Activated naive CD4-positive, alpha-beta T cell treated with anti-CD3 and anti-CD28 coated beads for 36 hours (primary cell): Measurements from ENCODE around the gene TMEM109. TPM values are rescaled to one million over a fixed set of nuclear protein-coding genes. Genes with fewer than 3 reads are reported as not detected.

Experiments
- CTCF ChIA-PET: fragments of 350-600 bp; sonication (Branson Sonifier 250); formaldehyde crosslinking; loops from one replicate; lab custom pipeline; 2021; ENCODE audit warnings: antibody characterized with exemption; lab: Charles Lee
- DNase-seq: peaks from one replicate; pipeline ENCODE4 v3.0.0-alpha.2; 2020
- H3K27ac Mint-ChIP-seq: one replicate; pipeline ENCODE4 v1.8.0; 2021; ENCODE audit warnings: mild to moderate bottlenecking, mixed read lengths
- H3K27me3 Mint-ChIP-seq: one replicate; pipeline ENCODE4 v1.8.0; 2021; ENCODE audit warnings: low read depth, mixed read lengths
- H3K36me3 Mint-ChIP-seq: one replicate; pipeline ENCODE4 v1.8.0; 2021; ENCODE audit warnings: low read depth, mixed read lengths
- H3K4me1 Mint-ChIP-seq: one replicate; pipeline ENCODE4 v1.8.0; 2021; ENCODE audit warnings: low read depth, mixed read lengths
- H3K4me3 Mint-ChIP-seq: one replicate; pipeline ENCODE4 v1.8.0; 2021; ENCODE audit warnings: mild to moderate bottlenecking, moderate library complexity, mixed read lengths
- H3K9me3 Mint-ChIP-seq: one replicate; pipeline ENCODE4 v1.8.0; 2021; ENCODE audit warnings: mixed read lengths
- intact Hi-C: fragments of 100-400 bp; cut with micrococcal nuclease; formaldehyde crosslinking; loops from one replicate; pipeline ENCODE4 v1.15.1; 2023
- total RNA-seq, 2 experiments: library from RNA; stranded (reverse); gene quantifications; one replicate each; pipeline ENCODE4 v1.2.3, GENCODE V29; 2021

The TMEM109 gene
- total RNA-seq, 2 experiments from 2014 or later, result 94.0 to 103 TPM

- CTCF ChIA-PET, result interaction anchor here (0.6 to 2.5 kb wide), 14 partner anchors 12 to 125 kb away, joined by 3 to 49 read pairs (median 6); no protein-coding TSS in a partner anchor
- no peak overlapping the region for H3K4me3 Mint-ChIP-seq
- no peak overlapping the region for H3K27ac Mint-ChIP-seq
- peak; percentile 61 for DNase-seq
- H3K9me3 Mint-ChIP-seq, result no peaks in the 10 kb centered on the region
- H3K36me3 Mint-ChIP-seq, result peaks cover 41% of the 10 kb centered on the region
- H3K27me3 Mint-ChIP-seq, result no peaks in the 10 kb centered on the region
- H3K4me1 Mint-ChIP-seq, result peaks cover 2% of the 10 kb centered on the region
- intact Hi-C loops, result loop anchor here (1.0 kb wide), 2 partner anchors 43 to 56 kb away; no protein-coding TSS in a partner anchor
Observed at GRCh38 chr11:60887556-60887955, 26.4 kb upstream of the TMEM109 start.

- DNase-seq, result no peak
- CTCF ChIA-PET, result interaction anchor here (0.7 to 2.5 kb wide), 5 partner anchors 9 to 60 kb away, joined by 3 to 9 read pairs (median 3); no protein-coding TSS in a partner anchor
- no peaks in the 10 kb centered on the region for H3K4me1 Mint-ChIP-seq
- peaks cover 37% of the 10 kb centered on the region for H3K36me3 Mint-ChIP-seq
- H3K27ac Mint-ChIP-seq, result no peak overlapping the region
- intact Hi-C loops, result no loop called here
- H3K9me3 Mint-ChIP-seq, result no peaks in the 10 kb centered on the region
- H3K27me3 Mint-ChIP-seq, result no peaks in the 10 kb centered on the region
- no peak overlapping the region for H3K4me3 Mint-ChIP-seq
Observed at GRCh38 chr11:60889869-60890311, 24.1 kb upstream of the TMEM109 start.

- no peaks in the 10 kb centered on the region for H3K27me3 Mint-ChIP-seq
- no peaks in the 10 kb centered on the region for H3K9me3 Mint-ChIP-seq
- no peak for DNase-seq
- CTCF ChIA-PET, result interaction anchor here (1.6 to 2.0 kb wide), 2 partner anchors 8 to 14 kb away, joined by 3 to 9 read pairs; no protein-coding TSS in a partner anchor
- H3K4me1 Mint-ChIP-seq, result no peaks in the 10 kb centered on the region
- H3K27ac Mint-ChIP-seq, result no peak overlapping the region
- intact Hi-C loops, result no loop called here
- no peak overlapping the region for H3K4me3 Mint-ChIP-seq
- peaks cover 40% of the 10 kb centered on the region for H3K36me3 Mint-ChIP-seq
Observed at GRCh38 chr11:60890696-60891095, 23.3 kb upstream of the TMEM109 start.

- Mint-ChIP-seq H3K4me3 (no peak overlapping the region), H3K27ac (peak overlapping the region; percentile 61), H3K9me3 (no peaks in the 10 kb centered on the region), H3K27me3 (no peaks in the 10 kb centered on the region), H3K36me3 (peaks cover 43% of the 10 kb centered on the region), H3K4me1 (peaks cover under 1% of the 10 kb centered on the region)
- CTCF ChIA-PET, result interaction anchor here (1.2 to 1.6 kb wide), 2 partner anchors 14 to 60 kb away, joined by 3 read pairs; no protein-coding TSS in a partner anchor
- intact Hi-C loops, result no loop called here
- DNase-seq, result no peak
Observed at GRCh38 chr11:60891103-60891741, 22.7 kb upstream of the TMEM109 start.

GRCh38 chr11:60895687-60896086, 18.3 kb upstream of the TMEM109 start:
- Mint-ChIP-seq H3K4me1 (peaks cover 1% of the 10 kb centered on the region), H3K36me3 (peaks cover 52% of the 10 kb centered on the region), H3K9me3 (no peaks in the 10 kb centered on the region), H3K4me3 (no peak overlapping the region), H3K27ac (no peak overlapping the region), H3K27me3 (no peaks in the 10 kb centered on the region)
- CTCF ChIA-PET, result interaction anchor here (1.4 kb wide), 1 partner anchor 64 kb away, joined by 8 read pairs; no protein-coding TSS in a partner anchor
- intact Hi-C loops, result no loop called here
- DNase-seq, result no peak

- DNase-seq, result no peak
- no peaks in the 10 kb centered on the region for H3K27me3 Mint-ChIP-seq
- intact Hi-C loops, result no loop called here
- no peaks in the 10 kb centered on the region for H3K9me3 Mint-ChIP-seq
- peak overlapping the region; percentile 14 for H3K27ac Mint-ChIP-seq
- CTCF ChIA-PET, result interaction anchor here (0.9 to 3.3 kb wide), 6 partner anchors 8 to 488 kb away, joined by 3 to 30 read pairs (median 4); no protein-coding TSS in a partner anchor
- peaks cover 53% of the 10 kb centered on the region for H3K36me3 Mint-ChIP-seq
- H3K4me3 Mint-ChIP-seq, result no peak overlapping the region
- peaks cover 1% of the 10 kb centered on the region for H3K4me1 Mint-ChIP-seq
Observed at GRCh38 chr11:60897496-60897895, 16.5 kb upstream of the TMEM109 start.

GRCh38 chr11:60899046-60899936, 14.7 kb upstream of the TMEM109 start:
- Mint-ChIP-seq H3K4me3 (no peak overlapping the region), H3K36me3 (peaks cover 63% of the 10 kb centered on the region), H3K27ac (peak overlapping the region; percentile 38), H3K4me1 (peaks cover 12% of the 10 kb centered on the region), H3K9me3 (no peaks in the 10 kb centered on the region), H3K27me3 (no peaks in the 10 kb centered on the region)
- CTCF ChIA-PET, result interaction anchor here (0.6 to 9.9 kb wide), 22 partner anchors 10 to 419 kb away, joined by 3 to 82 read pairs (median 4); partner anchors contain the start of gene TMEM109
- DNase-seq, result peak; percentile 32
- intact Hi-C loops, result loop anchor here (1.0 kb wide), 2 partner anchors 68 to 124 kb away; no protein-coding TSS in a partner anchor

- no peaks in the 10 kb centered on the region for H3K9me3 Mint-ChIP-seq
- no peak overlapping the region for H3K4me3 Mint-ChIP-seq
- H3K36me3 Mint-ChIP-seq, result peaks cover 61% of the 10 kb centered on the region
- H3K27me3 Mint-ChIP-seq, result no peaks in the 10 kb centered on the region
- intact Hi-C loops, result loop anchor here (1.0 kb wide), 2 partner anchors 69 to 125 kb away; no protein-coding TSS in a partner anchor
- no peak for DNase-seq
- CTCF ChIA-PET, result interaction anchor here (0.6 to 9.9 kb wide), 17 partner anchors 12 to 418 kb away, joined by 3 to 82 read pairs (median 3); partner anchors contain the start of gene TMEM109
- peaks cover 17% of the 10 kb centered on the region for H3K4me1 Mint-ChIP-seq
- peak overlapping the region; percentile 14 for H3K27ac Mint-ChIP-seq
Observed at GRCh38 chr11:60899977-60900376, 14.0 kb upstream of the TMEM109 start.

GRCh38 chr11:60900673-60901404, 13.1 kb upstream of the TMEM109 start:
- no peak for DNase-seq
- H3K4me3 Mint-ChIP-seq, result no peak overlapping the region
- intact Hi-C loops, result no loop called here

GRCh38 chr11:60902625-60903024, 11.3 kb upstream of the TMEM109 start:
- H3K27me3 Mint-ChIP-seq, result no peaks in the 10 kb centered on the region
- CTCF ChIA-PET, result interaction anchor here (0.7 to 9.9 kb wide), 4 partner anchors 13 to 127 kb away, joined by 3 to 82 read pairs (median 16); partner anchors contain the start of gene TMEM109
- no peak overlapping the region for H3K4me3 Mint-ChIP-seq
- no peaks in the 10 kb centered on the region for H3K9me3 Mint-ChIP-seq
- H3K4me1 Mint-ChIP-seq, result peaks cover 29% of the 10 kb centered on the region
- peaks cover 50% of the 10 kb centered on the region for H3K36me3 Mint-ChIP-seq
- no peak overlapping the region for H3K27ac Mint-ChIP-seq
- intact Hi-C loops, result no loop called here
- no peak for DNase-seq

More at GRCh38 chr11:60900673-60901404, 13.1 kb upstream of the TMEM109 start:
- CTCF ChIA-PET, result interaction anchor here (0.7 to 9.9 kb wide), 8 partner anchors 12 to 365 kb away, joined by 3 to 82 read pairs (median 7); partner anchors contain the start of gene TMEM109
- Mint-ChIP-seq H3K9me3 (no peaks in the 10 kb centered on the region), H3K4me1 (peaks cover 23% of the 10 kb centered on the region), H3K36me3 (peaks cover 59% of the 10 kb centered on the region), H3K27ac (no peak overlapping the region), H3K27me3 (no peaks in the 10 kb centered on the region)

GRCh38 chr11:60905047-60905446, 8.9 kb upstream of the TMEM109 start:
- peaks cover 30% of the 10 kb centered on the region for H3K36me3 Mint-ChIP-seq
- peaks cover 29% of the 10 kb centered on the region for H3K4me1 Mint-ChIP-seq
- H3K27me3 Mint-ChIP-seq, result no peaks in the 10 kb centered on the region
- no peak for DNase-seq
- peak overlapping the region; percentile 80 for H3K4me3 Mint-ChIP-seq
- peak overlapping the region; percentile 92 for H3K27ac Mint-ChIP-seq
- CTCF ChIA-PET, result interaction anchor here (0.6 to 9.9 kb wide), 8 partner anchors 8 to 1289 kb away, joined by 3 to 82 read pairs (median 4); partner anchors contain the start of gene TMEM109
- intact Hi-C loops, result loop anchor here (5.0 kb wide), 1 partner anchor 1288 kb away; the partner anchor contains the start of gene OSBP
- peaks cover 2% of the 10 kb centered on the region for H3K9me3 Mint-ChIP-seq
